Smooth muscle cell (in vitro differentiated cells): Measurements from ENCODE around the gene SNAP29. TPM values are rescaled to one million over a fixed set of nuclear protein-coding genes. Genes with fewer than 3 reads are reported as not detected.

Source experiments
- DNase-seq: peaks from one replicate; lab custom pipeline; 2025; ENCODE audit not compliant: unreplicated experiment; lab: John Stamatoyannopoulos, UW
- H2AFZ ChIP-seq: fragments of 200-600 bp; sonication (generic); 2 replicates; pipeline ENCODE4 v1.6.0; 2016; ENCODE audit warnings: antibody characterized with exemption, low read depth, mild to moderate bottlenecking
- H3F3A ChIP-seq: fragments of 200-600 bp; sonication (generic); 2 replicates; pipeline ENCODE4 v1.6.0; 2017; ENCODE audit warnings: antibody characterized with exemption, low read depth
- H3K27ac ChIP-seq: fragments of 200-600 bp; sonication (generic); 2 replicates; pipeline ENCODE4 v1.5.1; 2016; ENCODE audit warnings: low read depth, mild to moderate bottlenecking
- H3K27me3 ChIP-seq: fragments of 200-600 bp; sonication (generic); 2 replicates; pipeline ENCODE4 v1.6.1; 2016; ENCODE audit warnings: low read depth, mild to moderate bottlenecking
- H3K36me3 ChIP-seq: fragments of 200-600 bp; sonication (generic); 2 replicates; pipeline ENCODE4 v1.5.1; 2016; ENCODE audit warnings: low read depth
- H3K4me1 ChIP-seq: fragments of 200-600 bp; sonication (generic); 2 replicates; pipeline ENCODE4 v1.5.1; 2016; ENCODE audit warnings: low read depth
- H3K4me2 ChIP-seq: fragments of 200-600 bp; sonication (generic); 2 replicates; pipeline ENCODE4 v1.6.0; 2016; ENCODE audit warnings: mild to moderate bottlenecking
- H3K4me3 ChIP-seq: fragments of 200-600 bp; sonication (generic); 2 replicates; pipeline ENCODE4 v1.5.1; 2016; ENCODE audit warnings: mild to moderate bottlenecking
- H3K79me2 ChIP-seq: fragments of 200-600 bp; sonication (generic); 2 replicates; pipeline ENCODE4 v1.6.0; 2016; ENCODE audit warnings: low read depth, mild to moderate bottlenecking
- H3K9ac ChIP-seq: fragments of 200-600 bp; sonication (generic); 2 replicates; pipeline ENCODE4 v1.6.0; 2016; ENCODE audit warnings: low read depth
- H3K9me3 ChIP-seq: fragments of 200-600 bp; sonication (generic); replicated peaks from 2 replicates; pipeline ENCODE4 v1.5.1; 2016; ENCODE audit warnings: low read depth
- H4K20me1 ChIP-seq: fragments of 200-600 bp; sonication (generic); 2 replicates; pipeline ENCODE4 v1.6.0; 2016; ENCODE audit warnings: low read depth
- CTCF ChIP-seq: fragments of 200-600 bp; sonication (generic); IDR thresholded peaks from 2 replicates; pipeline ENCODE4 v1.5.1; 2017; ENCODE audit warnings: borderline replicate concordance, mild to moderate bottlenecking, antibody characterized with exemption; ENCODE audit not compliant: insufficient read depth, poor library complexity, severe bottlenecking
- WGBS: methylation state at CpG from one replicate; pipeline ENCODE4 v1.1.7; 2016; ENCODE audit warnings: low lambda C conversion rate; 5-methylcytosine and 5-hydroxymethylcytosine counted together
- polyA plus RNA-seq: library from polyadenylated mRNA; unstranded; fragments of >200 nt; fragmentation: Nextera tagmentation; extraction: Ambion mirVana; gene quantifications from 2 replicates; pipeline ENCODE4 v1.2.1, GENCODE V29; 2016
- total RNA-seq: library from RNA; depleted of rRNA; stranded (reverse); fragments of >200 nt; gene quantifications from 2 replicates; pipeline ENCODE4 v1.2.3, GENCODE V29; 2014

SNAP29 gene
- total and polyA plus RNA-seq, 2 experiments from 2014 or later, result 9.4 to 28.8 TPM

GRCh38 chr22:20877715-20878114 is 18.9 kb downstream of the SNAP29 start:
- no peaks in the 10 kb centered on the region for H3K9me3 ChIP-seq
- H3K27me3 ChIP-seq, result no peaks in the 10 kb centered on the region
- no peaks in the 10 kb centered on the region for H3K36me3 ChIP-seq
- H4K20me1 ChIP-seq, result no peaks in the 10 kb centered on the region
- no peak for TF ChIP-seq CTCF
- 93% methylated on average over 3 of the region's 3 CpGs for WGBS
- H3K4me2 ChIP-seq, result no peak overlapping the region
- no peak for DNase-seq
- H2AFZ ChIP-seq, result no peak overlapping the region
- H3K4me3 ChIP-seq, result no peak overlapping the region
- no peak overlapping the region for H3K9ac ChIP-seq
- no peaks in the 10 kb centered on the region for H3K79me2 ChIP-seq
- H3K27ac ChIP-seq, result no peak overlapping the region
- H3F3A ChIP-seq, result no peaks in the 10 kb centered on the region
- H3K4me1 ChIP-seq, result no peaks in the 10 kb centered on the region

GRCh38 chr22:20881231-20881630 is 22.4 kb downstream of the SNAP29 start:
- H3K36me3 ChIP-seq, result no peaks in the 10 kb centered on the region
- H2AFZ ChIP-seq, result no peak overlapping the region
- H4K20me1 ChIP-seq, result peaks cover 5% of the 10 kb centered on the region
- no peak overlapping the region for H3K9ac ChIP-seq
- no peaks in the 10 kb centered on the region for H3K9me3 ChIP-seq
- H3K4me2 ChIP-seq, result no peak overlapping the region
- no peak overlapping the region for H3K27ac ChIP-seq
- H3K79me2 ChIP-seq, result no peaks in the 10 kb centered on the region
- DNase-seq, result no peak
- H3K4me1 ChIP-seq, result peaks cover 3% of the 10 kb centered on the region
- no peak for TF ChIP-seq CTCF
- H3F3A ChIP-seq, result peaks cover 9% of the 10 kb centered on the region
- 81% methylated on average over 5 of the region's 5 CpGs for WGBS
- no peaks in the 10 kb centered on the region for H3K27me3 ChIP-seq
- no peak overlapping the region for H3K4me3 ChIP-seq

- peaks cover 5% of the 10 kb centered on the region for H4K20me1 ChIP-seq
- H3K4me1 ChIP-seq, result peaks cover 3% of the 10 kb centered on the region
- WGBS, result 95% methylated on average over 9 of the region's 9 CpGs
- no peak overlapping the region for H3K4me2 ChIP-seq
- no peak for TF ChIP-seq CTCF
- no peaks in the 10 kb centered on the region for H3K9me3 ChIP-seq
- DNase-seq, result no peak
- H3F3A ChIP-seq, result peaks cover 9% of the 10 kb centered on the region
- H3K27ac ChIP-seq, result no peak overlapping the region
- H3K4me3 ChIP-seq, result no peak overlapping the region
- H2AFZ ChIP-seq, result no peak overlapping the region
- no peaks in the 10 kb centered on the region for H3K79me2 ChIP-seq
- H3K9ac ChIP-seq, result no peak overlapping the region
- H3K27me3 ChIP-seq, result no peaks in the 10 kb centered on the region
- no peaks in the 10 kb centered on the region for H3K36me3 ChIP-seq
These were observed 23.3 kb downstream of the SNAP29 start for GRCh38 chr22:20881869-20882815.
